Calu3 (cell line): ENCODE measurements around the gene C14orf180. TPM values are rescaled to one million over a fixed set of nuclear protein-coding genes. Genes with fewer than 3 reads are reported as not detected.

ENCODE experiments used
- BruUV-seq: library from RNA; stranded (reverse); fragments of 400-500 nt; replicated peaks from 2 replicates; lab custom pipeline; 2021; lab: Mats Ljungman, UMichigan
- CTCF ChIA-PET: fragments of 300-600 bp; sonication (Branson Sonifier 250); formaldehyde crosslinking; loops from one replicate; lab custom pipeline; 2022; ENCODE audit warnings: antibody characterized with exemption; lab: Charles Lee
- DNase-seq: peaks from one replicate; pipeline ENCODE4 v3.0.0; 2022
- H3K27ac Mint-ChIP-seq: one replicate; pipeline ENCODE4 v1.8.0; 2022; ENCODE audit warnings: mixed read lengths; ENCODE audit not compliant: unreplicated experiment
- H3K27me3 Mint-ChIP-seq: one replicate; pipeline ENCODE4 v1.8.0; 2022; ENCODE audit warnings: mixed read lengths; ENCODE audit not compliant: unreplicated experiment
- H3K36me3 Mint-ChIP-seq: one replicate; pipeline ENCODE4 v1.8.0; 2022; ENCODE audit warnings: mild to moderate bottlenecking, moderate library complexity, mixed read lengths; ENCODE audit not compliant: insufficient read depth, unreplicated experiment
- H3K4me1 Mint-ChIP-seq: one replicate; pipeline ENCODE4 v1.8.0; 2022; ENCODE audit warnings: mild to moderate bottlenecking, low read depth, mixed read lengths; ENCODE audit not compliant: unreplicated experiment
- H3K4me3 Mint-ChIP-seq: one replicate; pipeline ENCODE4 v1.8.0; 2022; ENCODE audit warnings: mild to moderate bottlenecking, low read depth, moderate library complexity, mixed read lengths; ENCODE audit not compliant: unreplicated experiment
- H3K9me3 Mint-ChIP-seq: one replicate; pipeline ENCODE4 v1.8.0; 2022; ENCODE audit warnings: low read depth, mixed read lengths; ENCODE audit not compliant: unreplicated experiment
- intact Hi-C: fragments of 100-400 bp; cut with micrococcal nuclease; formaldehyde crosslinking; loops from one replicate; pipeline ENCODE4 v1.10.0; 2022; ENCODE audit not compliant: unreplicated experiment
- total RNA-seq: library from RNA; stranded (reverse); gene quantifications from 2 replicates; pipeline ENCODE4 v1.2.3, GENCODE V29; 2022
- TF ChIP-seq, protein P1 (sequence below): fragments of 200-600 bp; IDR thresholded peaks from one replicate; pipeline ENCODE4 v1.8.0; 2022; ENCODE audit warnings: antibody characterized with exemption; ENCODE audit not compliant: unreplicated experiment

C14orf180 gene
- total RNA-seq, 1 experiment from 2014 or later, result not detected

DNA sequence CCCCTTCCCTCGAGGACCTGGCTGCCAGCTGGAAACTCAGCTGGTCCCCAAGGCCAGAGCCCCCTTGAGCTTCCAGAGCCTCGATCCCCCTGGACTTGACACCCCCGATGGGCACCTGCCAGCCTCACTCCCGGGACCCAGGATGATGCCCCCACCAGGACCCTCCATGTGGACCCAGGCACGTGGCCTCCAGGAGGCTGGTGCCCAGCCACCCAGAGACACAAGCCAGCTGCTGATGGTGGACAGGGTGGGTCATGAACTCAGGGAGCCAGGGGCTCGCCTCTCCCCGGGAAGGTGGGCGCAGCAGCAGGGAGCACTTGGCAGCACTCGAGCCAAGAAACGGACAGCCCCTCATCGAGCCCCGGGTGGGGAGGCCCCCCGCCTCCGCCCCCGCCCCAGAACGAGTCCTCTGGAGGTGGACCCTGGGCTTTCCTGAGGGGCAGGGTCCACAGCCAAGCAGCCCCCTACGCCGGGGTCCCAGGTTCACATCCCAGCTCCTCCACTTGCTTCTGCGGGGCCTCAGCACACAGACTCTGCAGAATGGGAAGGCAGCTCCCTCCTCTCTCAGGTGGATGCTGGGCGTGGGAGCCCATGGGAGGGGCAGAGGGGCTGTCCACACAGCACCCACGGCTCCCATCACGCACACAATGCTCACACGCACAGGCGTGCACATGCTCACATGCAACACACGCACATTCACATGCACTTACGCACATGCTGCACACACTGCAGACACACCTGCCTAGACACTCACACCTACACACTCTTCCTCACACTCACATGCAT lies 12.1 kb downstream of the C14orf180 start:
- BruUV-seq, result no TSS peak
- CTCF ChIA-PET, result no interaction called here

DNA sequence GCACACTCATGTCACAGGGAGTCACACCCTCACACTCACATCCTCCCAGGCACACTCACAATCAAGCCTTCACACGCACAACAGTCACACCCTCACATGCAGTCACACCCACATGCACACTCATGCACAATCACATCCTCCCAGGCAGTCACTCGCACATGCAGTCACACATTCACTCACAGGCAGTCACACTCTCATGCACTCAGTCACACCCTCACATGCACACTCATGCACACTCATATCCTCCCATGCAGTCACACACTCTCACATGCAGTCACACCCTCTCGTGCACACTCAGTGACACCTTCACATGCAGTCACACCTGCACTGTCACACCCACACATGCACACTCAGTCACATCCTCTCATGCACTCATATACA lies 12.7 kb downstream of the C14orf180 start:
- no TSS peak for BruUV-seq
- CTCF ChIA-PET, result interaction anchor here (0.6 kb wide), 1 partner anchor 323 kb away, joined by 4 read pairs; no protein-coding TSS in a partner anchor
- H3K27me3 Mint-ChIP-seq, result peaks cover 74% of the 10 kb centered on the region

More for the DNA sequence above, 12.1 kb downstream of the C14orf180 start:
- TF ChIP-seq, protein P1, sequence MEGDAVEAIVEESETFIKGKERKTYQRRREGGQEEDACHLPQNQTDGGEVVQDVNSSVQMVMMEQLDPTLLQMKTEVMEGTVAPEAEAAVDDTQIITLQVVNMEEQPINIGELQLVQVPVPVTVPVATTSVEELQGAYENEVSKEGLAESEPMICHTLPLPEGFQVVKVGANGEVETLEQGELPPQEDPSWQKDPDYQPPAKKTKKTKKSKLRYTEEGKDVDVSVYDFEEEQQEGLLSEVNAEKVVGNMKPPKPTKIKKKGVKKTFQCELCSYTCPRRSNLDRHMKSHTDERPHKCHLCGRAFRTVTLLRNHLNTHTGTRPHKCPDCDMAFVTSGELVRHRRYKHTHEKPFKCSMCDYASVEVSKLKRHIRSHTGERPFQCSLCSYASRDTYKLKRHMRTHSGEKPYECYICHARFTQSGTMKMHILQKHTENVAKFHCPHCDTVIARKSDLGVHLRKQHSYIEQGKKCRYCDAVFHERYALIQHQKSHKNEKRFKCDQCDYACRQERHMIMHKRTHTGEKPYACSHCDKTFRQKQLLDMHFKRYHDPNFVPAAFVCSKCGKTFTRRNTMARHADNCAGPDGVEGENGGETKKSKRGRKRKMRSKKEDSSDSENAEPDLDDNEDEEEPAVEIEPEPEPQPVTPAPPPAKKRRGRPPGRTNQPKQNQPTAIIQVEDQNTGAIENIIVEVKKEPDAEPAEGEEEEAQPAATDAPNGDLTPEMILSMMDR, result no peak
- H3K27me3 Mint-ChIP-seq, result peaks cover 74% of the 10 kb centered on the region
- no peaks in the 10 kb centered on the region for H3K9me3 Mint-ChIP-seq
- intact Hi-C loops, result no loop called here
- no peaks in the 10 kb centered on the region for H3K36me3 Mint-ChIP-seq
- DNase-seq, result no peak
- no peaks in the 10 kb centered on the region for H3K4me1 Mint-ChIP-seq
- no peak overlapping the region for H3K4me3 Mint-ChIP-seq
- H3K27ac Mint-ChIP-seq, result no peak overlapping the region

DNA sequence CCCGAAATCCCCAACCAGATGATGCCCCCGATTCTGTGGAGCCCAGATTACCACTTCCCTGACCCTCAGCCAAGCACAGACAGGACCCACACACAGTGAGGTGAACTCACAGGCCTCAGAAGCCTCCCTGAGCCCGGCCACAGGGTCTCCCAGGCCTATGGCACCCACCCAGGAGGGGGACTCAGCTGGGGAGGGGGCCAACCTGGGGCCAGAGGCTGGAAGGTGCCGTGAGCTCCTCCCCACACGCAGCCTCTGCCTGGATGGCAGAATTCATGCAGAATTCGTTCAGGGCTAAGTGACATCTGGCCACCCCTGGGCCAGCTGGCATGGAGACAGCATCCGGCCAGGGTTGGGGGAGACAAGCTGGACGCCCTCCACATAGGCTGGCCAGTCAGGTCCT lies 13.2 kb downstream of the C14orf180 start:
- intact Hi-C loops, result no loop called here
- TF ChIP-seq, protein P1, result no peak
- CTCF ChIA-PET, result interaction anchor here (0.6 kb wide), 2 partner anchors 15 to 323 kb away, joined by 4 to 5 read pairs; no protein-coding TSS in a partner anchor

More for the DNA sequence above, 12.7 kb downstream of the C14orf180 start:
- Mint-ChIP-seq H3K27ac (no peak overlapping the region), H3K9me3 (no peaks in the 10 kb centered on the region), H3K4me1 (no peaks in the 10 kb centered on the region), H3K36me3 (no peaks in the 10 kb centered on the region), H3K4me3 (no peak overlapping the region)
- intact Hi-C loops, result no loop called here
- DNase-seq, result no peak
- TF ChIP-seq, protein P1, result no peak

GRCh38 chr14:104593241-104593701 lies 13.7 kb downstream of the C14orf180 start:
- intact Hi-C loops, result no loop called here
- Mint-ChIP-seq H3K36me3 (no peaks in the 10 kb centered on the region), H3K27ac (no peak overlapping the region), H3K9me3 (no peaks in the 10 kb centered on the region), H3K4me3 (no peak overlapping the region), H3K4me1 (no peaks in the 10 kb centered on the region), H3K27me3 (peaks cover 82% of the 10 kb centered on the region)
- BruUV-seq, result no TSS peak
- DNase-seq, result no peak
- TF ChIP-seq, protein P1, result no peak
- CTCF ChIA-PET, result interaction anchor here (0.6 kb wide), 1 partner anchor 16 kb away, joined by 5 read pairs; no protein-coding TSS in a partner anchor

More for the DNA sequence above, 13.2 kb downstream of the C14orf180 start:
- no peak overlapping the region for H3K27ac Mint-ChIP-seq
- H3K4me1 Mint-ChIP-seq, result no peaks in the 10 kb centered on the region
- H3K36me3 Mint-ChIP-seq, result no peaks in the 10 kb centered on the region
- H3K27me3 Mint-ChIP-seq, result peaks cover 77% of the 10 kb centered on the region
- H3K9me3 Mint-ChIP-seq, result no peaks in the 10 kb centered on the region
- no peak overlapping the region for H3K4me3 Mint-ChIP-seq
- BruUV-seq, result no TSS peak
- no peak for DNase-seq
